ENCODE results near the gene SEC22B.
A peak's percentile ranks its signal among the peaks of the same experiment; 100 is the strongest.
"Not testable (repeated sequence)": the region's sequence is repeated elsewhere in the genome, so short reads cannot be mapped to it uniquely, and the experiment has no call there.

Gene SEC22B

GRCh38 chr1:120176092-120176855 is at the start of gene SEC22B:
SEC22B (minus strand) TSS chr1:120176520; CDS start chr1:120176381, 139 bp downstream.
- peak; percentile 70 to 71 for DNase-seq (ENCODE audit: extremely low read depth in 1 of 2, low read depth in 1 of 2)

- DNase-seq (ENCODE audit: extremely low read depth in 1 of 2, low read depth in 1 of 2), result not testable (repeated sequence)
Measured at GRCh38 chr1:120217933-120218332, 41.6 kb upstream of the SEC22B start.

GRCh38 chr1:120217175-120217929 is 41.0 kb upstream of the SEC22B start:
- DNase-seq (ENCODE audit: extremely low read depth in 1 of 2, low read depth in 1 of 2), result not testable (repeated sequence)

GRCh38 chr1:120213606-120214005 is 37.3 kb upstream of the SEC22B start:
- DNase-seq (ENCODE audit: extremely low read depth in 1 of 2, low read depth in 1 of 2), result not testable (repeated sequence)

- not testable (repeated sequence) for DNase-seq (ENCODE audit: extremely low read depth in 1 of 2, low read depth in 1 of 2)
Measured at GRCh38 chr1:120210754-120211153, 34.4 kb upstream of the SEC22B start.

- DNase-seq (ENCODE audit: extremely low read depth in 1 of 2, low read depth in 1 of 2), result not testable (repeated sequence)
Measured at GRCh38 chr1:120196863-120197775, 20.8 kb upstream of the SEC22B start.

- DNase-seq (ENCODE audit: extremely low read depth in 1 of 2, low read depth in 1 of 2), result not testable (repeated sequence)
Measured at GRCh38 chr1:120188626-120189025, 12.3 kb upstream of the SEC22B start.

GRCh38 chr1:120182176-120182707 is 5.9 kb upstream of the SEC22B start:
- DNase-seq (ENCODE audit: extremely low read depth in 1 of 2, low read depth in 1 of 2), result not testable (repeated sequence)

- DNase-seq (ENCODE audit: extremely low read depth in 1 of 2, low read depth in 1 of 2), result not testable (repeated sequence)
Measured at GRCh38 chr1:120179811-120180690, 3.7 kb upstream of the SEC22B start.

- no peak for DNase-seq (ENCODE audit: extremely low read depth in 1 of 2, low read depth in 1 of 2)
Measured at GRCh38 chr1:120178799-120179756, 2.8 kb upstream of the SEC22B start.

GRCh38 chr1:120178058-120178457 is 1.7 kb upstream of the SEC22B start:
- DNase-seq (ENCODE audit: extremely low read depth in 1 of 2, low read depth in 1 of 2), result not testable (repeated sequence)

- DNase-seq (ENCODE audit: extremely low read depth in 1 of 2, low read depth in 1 of 2), result not testable (repeated sequence)
Measured at GRCh38 chr1:120175688-120176087, 632 bp downstream of the SEC22B start.

- DNase-seq (ENCODE audit: extremely low read depth in 1 of 2, low read depth in 1 of 2), result not testable (repeated sequence)
Measured at GRCh38 chr1:120164761-120165160, 11.6 kb downstream of the SEC22B start.

- not testable (repeated sequence) for DNase-seq (ENCODE audit: extremely low read depth in 1 of 2, low read depth in 1 of 2)
Measured at GRCh38 chr1:120162015-120162414, 14.3 kb downstream of the SEC22B start.

- DNase-seq (ENCODE audit: extremely low read depth in 1 of 2, low read depth in 1 of 2), result not testable (repeated sequence)
Measured at GRCh38 chr1:120158495-120158894, 17.8 kb downstream of the SEC22B start.

GRCh38 chr1:120158086-120158485 is 18.2 kb downstream of the SEC22B start:
- not testable (repeated sequence) for DNase-seq (ENCODE audit: extremely low read depth in 1 of 2, low read depth in 1 of 2)

- not testable (repeated sequence) for DNase-seq (ENCODE audit: extremely low read depth in 1 of 2, low read depth in 1 of 2)
Measured at GRCh38 chr1:120150138-120150822, 26.0 kb downstream of the SEC22B start.
